ENCODE data around the gene SPOCK3.

Gene SPOCK3

DNA sequence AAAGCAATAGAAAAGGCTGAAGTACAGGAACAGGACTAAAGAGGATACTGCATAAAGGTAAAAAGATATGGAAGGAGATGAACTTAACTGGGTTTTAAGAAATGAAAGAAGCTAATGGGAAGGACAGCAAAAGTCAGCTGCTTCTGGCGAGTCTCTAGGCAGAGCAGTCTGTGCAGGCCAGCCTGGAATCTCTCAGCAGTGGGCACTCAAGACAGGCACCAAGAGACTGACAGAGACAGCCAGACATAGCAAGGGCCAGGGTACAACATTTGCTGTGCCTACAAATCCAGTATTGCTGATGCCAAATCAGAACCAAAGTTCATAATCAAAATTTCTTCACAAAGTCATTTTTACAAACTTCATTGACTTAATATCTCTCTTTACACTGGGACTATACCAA lies 62.4 kb downstream of the SPOCK3 start:
- DNase-seq, result no peak

- no peak for DNase-seq
These were observed 65.7 kb downstream of the SPOCK3 start for GRCh38 chr4:167168611-167169010.

DNA sequence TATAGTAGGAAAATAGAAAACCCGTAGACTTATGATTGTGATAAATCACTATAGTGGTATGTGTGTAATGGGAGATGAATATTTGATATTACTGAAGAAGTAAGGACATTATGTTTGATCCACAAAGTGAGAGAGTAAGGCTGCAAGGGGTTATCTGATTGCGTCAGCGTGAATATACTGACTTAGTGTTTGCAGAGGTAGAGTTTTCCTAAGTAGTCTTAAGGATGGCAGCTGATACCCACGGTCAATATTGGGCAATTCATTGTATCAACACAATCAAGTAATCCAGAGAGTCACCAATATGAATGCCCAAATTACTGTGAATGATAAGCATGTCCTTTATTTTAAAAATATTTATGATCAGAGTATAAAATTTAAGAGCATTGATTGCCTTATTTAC lies 83.7 kb downstream of the SPOCK3 start:
- DNase-seq, result no peak

DNA sequence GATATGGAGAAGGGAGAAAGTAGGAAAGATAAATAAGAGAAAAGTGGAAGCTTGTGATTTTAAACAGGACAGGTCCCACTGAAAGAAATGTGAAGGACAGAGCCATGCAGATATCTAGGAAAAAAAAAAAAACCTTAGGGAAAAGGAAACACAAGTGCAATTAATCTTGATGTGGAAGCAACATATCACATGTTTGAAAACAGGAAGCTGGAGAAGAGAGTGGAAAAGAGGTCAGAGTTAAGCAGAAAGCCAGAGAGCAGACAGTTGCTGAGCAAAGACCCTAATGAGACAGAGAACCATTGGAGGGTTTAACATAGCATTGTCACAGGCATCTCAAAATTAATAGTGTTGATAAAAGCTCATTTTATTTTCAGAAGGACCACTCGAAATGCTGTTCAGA lies 89.7 kb downstream of the SPOCK3 start:
- DNase-seq, result no peak

- no peak for DNase-seq
These were observed 91.3 kb downstream of the SPOCK3 start for GRCh38 chr4:167143018-167143417.

DNA sequence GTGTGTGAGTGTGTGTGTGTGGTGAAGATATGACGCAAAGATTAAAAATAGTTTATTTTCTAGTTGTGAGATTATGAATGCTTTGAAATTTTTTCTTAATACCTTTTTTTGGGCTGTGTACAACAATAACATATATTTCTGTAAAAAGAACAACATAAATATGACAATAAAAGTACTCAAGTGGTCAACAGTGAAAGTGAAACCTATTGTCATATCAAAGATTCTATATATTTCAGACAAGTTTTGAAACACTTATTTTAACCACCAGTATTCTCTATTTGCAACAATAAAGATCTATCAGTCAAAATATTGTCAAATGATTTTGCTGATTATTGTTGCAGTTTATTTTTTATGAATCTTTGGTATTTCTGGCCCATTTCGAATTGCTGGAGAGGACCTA lies 98.0 kb downstream of the SPOCK3 start:
- DNase-seq, result no peak

- DNase-seq, result no peak
These were observed 105.1 kb downstream of the SPOCK3 start for GRCh38 chr4:167129146-167129545.

DNA sequence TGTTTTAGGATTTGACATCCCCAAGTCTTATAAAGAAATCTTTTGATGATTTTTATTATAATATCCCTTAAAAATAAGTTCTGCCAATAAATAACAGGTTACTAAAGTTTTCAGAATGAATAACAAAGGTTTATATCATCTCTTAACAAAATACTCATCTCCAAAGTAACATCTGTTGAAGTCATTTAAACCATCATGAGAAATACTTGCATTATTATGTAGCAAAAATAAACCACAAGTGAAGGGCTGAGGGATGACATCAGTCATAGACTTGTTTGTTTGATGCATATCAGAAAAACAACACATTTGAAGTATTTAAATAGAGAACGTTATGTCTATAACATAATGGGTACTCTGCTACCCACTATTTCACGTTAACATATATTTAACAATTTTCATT lies 114.9 kb downstream of the SPOCK3 start:
- DNase-seq, result no peak

GRCh38 chr4:167117273-167117672 lies 117.0 kb downstream of the SPOCK3 start:
- DNase-seq, result no peak

- no peak for DNase-seq
These were observed 119.8 kb downstream of the SPOCK3 start for GRCh38 chr4:167114416-167114971.

GRCh38 chr4:167111622-167112021 lies 122.7 kb downstream of the SPOCK3 start:
- DNase-seq, result no peak

- no peak for DNase-seq
These were observed 123.2 kb downstream of the SPOCK3 start for GRCh38 chr4:167111092-167111491.

GRCh38 chr4:167109859-167110258 lies 124.4 kb downstream of the SPOCK3 start:
- no peak for DNase-seq

DNA sequence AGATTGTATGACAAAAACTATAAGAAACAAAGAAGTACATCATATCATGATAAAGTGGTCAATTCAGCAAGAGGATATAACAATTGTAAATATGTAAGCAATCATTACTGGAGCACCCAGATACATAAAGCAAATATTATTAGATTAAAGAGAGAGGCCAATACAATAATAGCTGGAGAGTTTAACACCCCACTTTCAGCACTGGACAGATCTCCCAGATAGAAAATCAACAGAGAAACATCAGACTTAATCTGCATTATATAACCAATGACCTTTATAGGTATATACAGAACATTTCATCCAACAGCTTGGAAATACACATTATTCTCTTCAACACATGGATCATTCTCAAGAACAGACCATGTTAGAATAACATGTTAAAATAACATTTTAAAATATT lies 128.4 kb downstream of the SPOCK3 start:
- DNase-seq, result no peak

DNA sequence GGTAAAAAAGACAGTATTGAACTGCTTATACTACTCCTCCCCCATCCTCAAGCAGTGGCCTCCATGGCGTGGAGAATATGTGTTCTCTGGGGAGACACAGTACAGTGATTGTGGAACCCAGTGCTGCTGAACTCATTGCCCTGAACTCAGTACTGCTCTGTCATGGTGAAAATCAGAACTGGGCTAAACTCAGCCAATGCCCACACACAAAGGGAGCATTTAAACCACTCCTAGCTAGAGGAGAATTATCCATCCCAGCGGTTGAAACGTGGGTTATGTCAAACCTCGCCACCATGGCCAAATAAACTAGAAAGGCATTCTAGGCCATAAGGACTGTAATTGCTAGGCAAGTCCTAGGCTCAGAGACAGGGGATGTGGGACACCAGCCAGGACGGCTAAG lies 131.8 kb downstream of the SPOCK3 start:
- no peak for DNase-seq

GRCh38 chr4:167101035-167101434 lies 133.3 kb downstream of the SPOCK3 start:
- DNase-seq, result no peak

DNA sequence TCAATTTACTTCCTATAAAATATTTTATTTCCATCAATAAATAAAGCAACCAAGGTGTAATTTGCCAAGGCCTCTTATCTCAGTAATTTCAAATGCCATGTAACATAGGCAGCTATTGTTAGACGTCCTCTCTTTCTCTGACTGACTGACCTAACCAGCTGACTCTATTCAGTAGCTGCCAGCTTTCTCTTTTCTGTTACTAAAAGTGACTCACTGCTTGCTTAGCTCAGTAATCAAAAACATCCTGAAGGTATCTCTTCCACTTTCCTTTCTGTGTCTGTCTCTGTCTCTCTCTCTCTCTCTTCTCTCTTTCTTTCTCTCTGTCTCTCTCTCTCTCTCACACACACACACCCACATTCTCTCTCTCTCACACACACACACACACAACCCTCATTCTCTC lies 134.2 kb downstream of the SPOCK3 start:
- peak; percentile 14 to 47 for DNase-seq

DNA sequence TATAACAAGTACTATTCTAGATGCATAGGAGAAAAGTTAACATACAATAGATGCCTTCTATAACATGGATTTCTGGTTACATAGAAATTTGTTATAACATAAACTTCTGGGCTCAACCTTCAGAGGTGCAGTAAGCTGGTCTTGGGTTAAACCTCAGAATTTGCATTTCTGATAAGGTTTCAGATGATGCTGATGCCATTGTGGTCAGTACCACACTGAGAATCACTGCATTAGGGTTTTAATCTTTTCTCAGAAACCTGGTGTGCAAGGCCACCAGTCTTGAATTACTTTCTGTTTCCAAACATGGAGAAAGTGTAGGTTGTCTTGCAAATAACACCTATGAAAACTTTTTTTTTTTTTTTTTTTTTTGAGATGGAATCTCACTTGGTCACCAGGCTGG lies 146.2 kb downstream of the SPOCK3 start:
- DNase-seq, result no peak

GRCh38 chr4:167084321-167084720 lies 150.0 kb downstream of the SPOCK3 start:
- DNase-seq, result no peak

- DNase-seq, result no peak
These were observed 154.5 kb downstream of the SPOCK3 start for GRCh38 chr4:167079762-167080161.

DNA sequence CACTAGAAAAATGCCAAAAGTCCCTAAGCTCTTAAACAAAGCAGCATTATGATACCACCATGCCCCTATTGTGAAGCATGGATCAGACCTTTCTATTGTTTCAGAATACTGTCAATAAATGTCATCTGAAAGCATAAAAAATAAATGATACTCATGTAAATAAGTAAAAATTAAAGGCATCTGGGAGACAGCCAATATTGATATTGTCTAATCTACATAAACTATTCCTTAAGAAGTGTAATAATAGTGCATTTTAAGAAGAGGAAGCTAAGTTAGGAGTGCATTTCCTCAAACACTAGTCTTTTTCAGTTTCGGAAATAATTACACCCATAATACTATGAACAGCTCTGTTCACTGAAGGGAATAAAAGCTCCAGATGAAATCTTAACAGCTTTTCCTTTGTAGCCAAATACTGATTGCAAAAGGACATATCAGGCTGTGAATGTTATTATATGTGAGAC lies 181.6 kb downstream of the SPOCK3 start:
- peak in 1 of 2 experiments; percentile 19 for DNase-seq

DNA sequence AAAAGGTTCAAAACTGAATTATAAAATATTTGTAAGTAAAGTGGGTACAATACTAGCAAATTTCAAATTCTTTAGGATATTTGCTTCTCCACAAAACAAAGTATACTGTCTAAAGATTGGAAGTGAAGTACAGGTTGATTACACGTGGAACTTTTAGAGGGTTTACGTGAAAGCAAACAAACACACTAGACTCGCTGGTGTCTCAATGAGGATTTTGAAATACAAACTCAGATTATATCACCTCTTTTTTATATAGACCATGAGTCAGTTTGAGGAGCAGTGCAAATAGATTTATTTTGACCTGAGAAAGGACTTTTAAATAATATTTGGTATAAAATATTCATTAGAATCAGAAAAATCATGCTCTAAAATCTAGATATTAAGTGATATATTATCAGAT lies 185.0 kb downstream of the SPOCK3 start:
- no peak for DNase-seq

GRCh38 chr4:167041524-167041923 lies 192.8 kb downstream of the SPOCK3 start:
- no peak for DNase-seq

DNA sequence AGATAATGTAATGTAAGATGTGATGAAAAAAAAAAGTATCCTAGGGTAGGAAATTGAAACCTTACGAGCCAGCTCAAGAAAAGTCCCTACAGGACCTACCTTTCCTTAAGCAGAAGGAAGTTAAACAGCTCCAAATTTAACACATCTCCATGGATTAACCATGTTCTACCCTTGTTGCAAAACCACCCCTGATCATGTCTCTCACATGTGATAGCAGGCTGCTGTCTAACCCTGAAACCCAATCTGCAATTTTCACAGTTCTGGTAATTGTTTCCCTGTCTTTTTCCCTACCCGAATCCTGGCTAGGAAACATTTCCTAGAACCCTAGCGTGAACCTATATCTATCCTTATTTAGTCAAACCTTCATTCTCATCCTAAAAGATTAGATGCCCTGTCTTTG lies 198.9 kb downstream of the SPOCK3 start:
- no peak for DNase-seq

DNA sequence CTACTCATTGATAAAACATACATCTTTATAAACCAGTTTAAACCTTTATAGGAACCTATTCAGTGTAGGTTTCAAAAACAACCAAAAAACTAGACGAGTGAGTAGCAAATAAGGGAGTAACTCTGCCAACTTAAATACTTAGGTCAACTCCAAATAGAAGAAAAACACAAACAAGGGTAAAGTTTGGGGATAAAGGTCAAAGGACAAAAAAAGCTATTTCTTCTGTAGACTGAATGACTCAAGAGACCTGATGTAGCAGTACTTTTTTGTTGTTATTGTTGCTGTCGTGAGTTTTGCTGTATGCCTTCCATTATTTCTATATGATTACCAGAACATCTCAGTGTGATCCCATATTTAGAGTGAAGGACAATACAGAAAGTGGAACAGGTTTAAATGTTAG lies 199.3 kb downstream of the SPOCK3 start:
- no peak for DNase-seq

DNA sequence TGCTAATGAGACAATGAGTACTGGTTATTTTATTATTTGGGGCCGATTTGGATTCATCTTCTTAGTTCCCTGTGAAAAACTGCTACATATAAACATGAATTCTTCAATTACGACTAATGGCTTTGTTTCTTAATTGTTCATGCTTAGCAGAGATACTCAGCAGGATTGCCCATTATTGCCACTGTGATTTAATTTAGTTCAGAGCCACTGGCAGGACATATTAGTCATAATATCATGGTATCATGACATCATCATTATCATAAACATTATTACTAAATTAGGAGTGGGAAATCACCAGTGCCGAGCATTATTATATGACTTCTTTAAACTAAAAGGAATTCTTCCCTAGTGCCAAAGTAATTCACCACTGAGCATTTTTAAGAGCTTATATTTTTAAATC lies 201.4 kb downstream of the SPOCK3 start:
- DNase-seq, result peak in 1 of 2 experiments; percentile 25
